ENCODE results near the gene OR2M2. TPM values are rescaled to one million over a fixed set of nuclear protein-coding genes. Genes with fewer than 3 reads are reported as not detected.

OR2M2 gene
- total and polyA plus RNA-seq, 9 of the 15 experiments (the other 6 are each of a cell fraction or from before 2014, with no cell fraction given) = not detected

GRCh38 chr1:248215880-248216279 lies 41.3 kb downstream of the OR2M2 start:
- Histone ChIP-seq H3K27me3 (ENCODE audit: control insufficient read depth in 2 of 2, insufficient read depth in 2 of 2, low read length in 2 of 2) (no peaks in the 10 kb centered on the region), H3K79me2 (ENCODE audit: control insufficient read depth, insufficient read depth, low read length) (no peaks in the 10 kb centered on the region), H3K4me1 (replicated peaks in 1 of 2; ENCODE audit: control insufficient read depth in 2 of 2, insufficient read depth in 2 of 2, low read length in 2 of 2) (no peaks in the 10 kb centered on the region), H3K9me1 (ENCODE audit: control insufficient read depth, insufficient read depth, low read length) (no peaks in the 10 kb centered on the region), H3K4me3 (no peak overlapping the region), H2AFZ (ENCODE audit: low read depth, low read length) (no peak overlapping the region), H3K36me3 (ENCODE audit: control insufficient read depth, insufficient read depth, low read length) (no peaks in the 10 kb centered on the region), H3K4me2 (ENCODE audit: insufficient read depth, low read length) (no peak overlapping the region), H3K27ac (ENCODE audit: extremely low read depth, low read depth, low read length) (no peak overlapping the region), H3K9ac (ENCODE audit: insufficient read depth in 1 of 2, low read depth in 2 of 2, low read length in 2 of 2) (no peak overlapping the region), H4K20me1 (replicated peaks; ENCODE audit: control insufficient read depth, insufficient read depth, low read length) (no peaks in the 10 kb centered on the region), H3K9me3 (replicated peaks; ENCODE audit: control insufficient read depth, insufficient read depth, low read depth, low read length) (no peaks in the 10 kb centered on the region)
- ATAC-seq (no peak), DNase-seq (ENCODE audit: extremely low read depth in 1 of 4, low spot score in 3 of 4) (no peak), FAIRE-seq (no peak)
- ChIA-PET POLR2A (no interaction called here), CTCF (ENCODE audit: low intra/inter-chr PET ratio) (no interaction called here)
- WGBS (ENCODE audit: insufficient coverage, low coverage, missing lambda C conversion rate) = 8% methylated on average over 1 of the region's 1 CpG
- intact Hi-C loops (cut with micrococcal nuclease) (no loop called here), in situ Hi-C loops (cut with MboI) (no loop called here)
- no TSS peak for BruUV-seq (replicated peaks)
- no peak for TF ChIP-seq ZNF655 (CRISPR knock-in tag; IDR thresholded peaks at IDR 0.05)
- peak; percentile 42; the same call in 1 of the 2 replicates for TF ChIP-seq C11orf30 (IDR thresholded peaks at IDR 0.05; ENCODE audit: low read depth)
- TF ChIP-seq MAFF (IDR thresholded peaks at IDR 0.05; ENCODE audit: low read length) = peak; percentile 65
- peak; percentile 77 for TF ChIP-seq MAFK (IDR thresholded peaks at IDR 0.05; ENCODE audit: low read length)
- peak; percentile 45 for TF ChIP-seq MAFG (tag; conservative IDR thresholded peaks at IDR 0.05)
- peak; percentile 44; the same call in 1 of the 2 replicates for TF ChIP-seq ZNF316 (IDR thresholded peaks at IDR 0.05)
- TF ChIP-seq NONO (IDR thresholded peaks at IDR 0.05; ENCODE audit: low read depth in 2 of 2, low read length in 1 of 2) = no peak
- no peak for TF ChIP-seq ILF3 (IDR thresholded peaks at IDR 0.05; ENCODE audit: borderline replicate concordance)
